Colonic mucosa (tissue), 4 donors: ENCODE results near the gene CRHR1. TPM values are rescaled to one million over a fixed set of nuclear protein-coding genes. Genes with fewer than 3 reads are reported as not detected.

ENCODE experiments used
- DNase-seq: peaks from one replicate; pipeline ENCODE4 v3.0.0-alpha.2; 2020
- H3K27ac ChIP-seq: fragments of 200-600 bp; one replicate; pipeline ENCODE4 v1.8.0; 2021
- H3K27me3 ChIP-seq: fragments of 200-600 bp; one replicate; pipeline ENCODE4 v1.8.0; 2021
- H3K36me3 ChIP-seq: fragments of 200-600 bp; one replicate; pipeline ENCODE4 v1.8.0; 2021
- H3K4me1 ChIP-seq: fragments of 200-600 bp; one replicate; pipeline ENCODE4 v1.8.0; 2021; ENCODE audit warnings: mild to moderate bottlenecking
- H3K4me3 ChIP-seq: fragments of 200-600 bp; one replicate; pipeline ENCODE4 v1.8.0; 2021
- H3K9ac ChIP-seq, 2 donors: one replicate each; pipeline ENCODE4 v1.7.0; 2013; ENCODE audit warnings: control low read depth in 2 of 2, low read depth in 2 of 2, low read length in 2 of 2
- H3K9me3 ChIP-seq: fragments of 200-600 bp; one replicate; pipeline ENCODE4 v1.8.0; 2021
- CTCF ChIP-seq: fragments of 200-600 bp; IDR thresholded peaks from one replicate; pipeline ENCODE4 v1.8.0; 2022; ENCODE audit warnings: antibody characterized with exemption, mild to moderate bottlenecking
- intact Hi-C: fragments of 100-400 bp; cut with DNase I; formaldehyde crosslinking; loops from one replicate; pipeline ENCODE4 v1.14.1; 2022
- total RNA-seq, 2 donors: library from RNA; stranded (reverse); fragmentation: NEBNext Ultra II Directional in 1 of 2; extraction: Animal tissue kit (Norgen Biotek cat#: 25700) in 1 of 2; gene quantifications; one replicate each; pipeline ENCODE4 v1.2.1, GENCODE V29; 2021
- donor health status: healthy.
- donor health status: DM: no; HTN: no; CAD: no.
- donor health status: DM: no; HTN: no; CAD: no.

Gene CRHR1
- total RNA-seq, 2 donors from 2014 or later: not detected

- no peaks in the 10 kb centered on the region for H3K4me1 ChIP-seq
- TF ChIP-seq CTCF: no peak
- H3K27me3 ChIP-seq: no peaks in the 10 kb centered on the region
- no peak overlapping the region for H3K27ac ChIP-seq
- no peaks in the 10 kb centered on the region for H3K9me3 ChIP-seq
- H3K36me3 ChIP-seq: no peaks in the 10 kb centered on the region
- H3K9ac ChIP-seq: no peak overlapping the region
- H3K4me3 ChIP-seq: no peak overlapping the region
- DNase-seq: no peak
- intact Hi-C loops: no loop called here
These were observed 55.3 kb downstream of the CRHR1 start for GRCh38 chr17:45839442-45839841.

GRCh38 chr17:45841186-45841585 is 57.1 kb downstream of the CRHR1 start:
- DNase-seq: no peak
- no peaks in the 10 kb centered on the region for H3K4me1 ChIP-seq
- H3K9me3 ChIP-seq: no peaks in the 10 kb centered on the region
- no peak overlapping the region for H3K4me3 ChIP-seq
- no peak overlapping the region for H3K27ac ChIP-seq
- no peaks in the 10 kb centered on the region for H3K27me3 ChIP-seq
- intact Hi-C loops: no loop called here
- TF ChIP-seq CTCF: no peak
- no peak overlapping the region for H3K9ac ChIP-seq
- H3K36me3 ChIP-seq: no peaks in the 10 kb centered on the region

GRCh38 chr17:45841883-45842525 is 57.9 kb downstream of the CRHR1 start:
- Histone ChIP-seq H3K27me3 (no peaks in the 10 kb centered on the region), H3K9me3 (no peaks in the 10 kb centered on the region), H3K27ac (no peak overlapping the region), H3K4me1 (no peaks in the 10 kb centered on the region), H3K4me3 (no peak overlapping the region), H3K36me3 (no peaks in the 10 kb centered on the region), H3K9ac (no peak overlapping the region)
- intact Hi-C loops: no loop called here
- no peak for TF ChIP-seq CTCF
- no peak for DNase-seq

- H3K36me3 ChIP-seq: no peaks in the 10 kb centered on the region
- no peaks in the 10 kb centered on the region for H3K4me1 ChIP-seq
- no peak for DNase-seq
- no peak overlapping the region for H3K4me3 ChIP-seq
- no peak overlapping the region for H3K27ac ChIP-seq
- H3K9me3 ChIP-seq: no peaks in the 10 kb centered on the region
- intact Hi-C loops: no loop called here
- no peaks in the 10 kb centered on the region for H3K27me3 ChIP-seq
- H3K9ac ChIP-seq: no peak overlapping the region
- TF ChIP-seq CTCF: no peak
These were observed 59.6 kb downstream of the CRHR1 start for GRCh38 chr17:45843722-45844121.

GRCh38 chr17:45844695-45845375 is 60.7 kb downstream of the CRHR1 start, which contains the start of gene SPPL2C:
Gene SPPL2C, plus strand, starts transcription at chr17:45844881. Its CDS starts 26 bp downstream, at chr17:45844907.
- Histone ChIP-seq H3K27ac (no peak within 1 kb of the TSS), H3K36me3 (no peaks in the 10 kb centered on the region), H3K4me3 (no peak within 1 kb of the TSS), H3K9ac (no peak within 1 kb of the TSS), H3K4me1 (no peaks in the 10 kb centered on the region), H3K9me3 (no peaks in the 10 kb centered on the region), H3K27me3 (no peaks in the 10 kb centered on the region)
- DNase-seq: no peak
- intact Hi-C loops: no loop called here
- TF ChIP-seq CTCF: no peak
